ENCODE measurements around the gene S100A16.
"Not testable (repeated sequence)": the region's sequence is repeated elsewhere in the genome, so short reads cannot be mapped to it uniquely, and the experiment has no call there.

Gene S100A16

DNA sequence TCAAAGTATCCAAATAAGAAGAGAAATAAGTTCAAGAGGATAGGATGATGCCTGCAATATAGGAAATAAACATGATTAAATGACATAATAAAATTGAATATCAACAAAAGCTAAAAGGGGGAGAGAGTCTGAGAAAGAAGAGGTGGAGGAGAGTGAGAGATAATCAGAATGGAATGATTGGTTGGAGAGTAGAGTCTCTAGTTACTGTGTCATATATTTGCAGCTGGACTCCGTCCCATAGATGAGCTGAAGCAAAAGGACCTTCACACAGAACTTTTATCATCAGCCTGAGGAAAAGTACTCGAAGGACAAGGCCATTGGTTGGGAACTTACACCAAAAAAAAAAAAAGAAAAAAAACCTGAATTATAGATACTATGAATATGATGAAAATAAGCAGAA lies 24.5 kb downstream of the S100A16 start:
- TF ChIP-seq, protein P1, sequence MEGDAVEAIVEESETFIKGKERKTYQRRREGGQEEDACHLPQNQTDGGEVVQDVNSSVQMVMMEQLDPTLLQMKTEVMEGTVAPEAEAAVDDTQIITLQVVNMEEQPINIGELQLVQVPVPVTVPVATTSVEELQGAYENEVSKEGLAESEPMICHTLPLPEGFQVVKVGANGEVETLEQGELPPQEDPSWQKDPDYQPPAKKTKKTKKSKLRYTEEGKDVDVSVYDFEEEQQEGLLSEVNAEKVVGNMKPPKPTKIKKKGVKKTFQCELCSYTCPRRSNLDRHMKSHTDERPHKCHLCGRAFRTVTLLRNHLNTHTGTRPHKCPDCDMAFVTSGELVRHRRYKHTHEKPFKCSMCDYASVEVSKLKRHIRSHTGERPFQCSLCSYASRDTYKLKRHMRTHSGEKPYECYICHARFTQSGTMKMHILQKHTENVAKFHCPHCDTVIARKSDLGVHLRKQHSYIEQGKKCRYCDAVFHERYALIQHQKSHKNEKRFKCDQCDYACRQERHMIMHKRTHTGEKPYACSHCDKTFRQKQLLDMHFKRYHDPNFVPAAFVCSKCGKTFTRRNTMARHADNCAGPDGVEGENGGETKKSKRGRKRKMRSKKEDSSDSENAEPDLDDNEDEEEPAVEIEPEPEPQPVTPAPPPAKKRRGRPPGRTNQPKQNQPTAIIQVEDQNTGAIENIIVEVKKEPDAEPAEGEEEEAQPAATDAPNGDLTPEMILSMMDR (IDR thresholded peaks at IDR 0.05; ENCODE audit: low read depth, low read length), result no peak
- TF ChIP-seq, protein P2, sequence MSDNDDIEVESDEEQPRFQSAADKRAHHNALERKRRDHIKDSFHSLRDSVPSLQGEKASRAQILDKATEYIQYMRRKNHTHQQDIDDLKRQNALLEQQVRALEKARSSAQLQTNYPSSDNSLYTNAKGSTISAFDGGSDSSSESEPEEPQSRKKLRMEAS (IDR thresholded peaks at IDR 0.05; ENCODE audit: low read depth, low read length), result no peak
- no peak for TF ChIP-seq MYC (IDR thresholded peaks at IDR 0.05; ENCODE audit: low read depth, low read length)
- no peak overlapping the region for H3K4me3 ChIP-seq (ENCODE audit: low read depth, low read length)
- no peak for DNase-seq (ENCODE audit: low read depth)

DNA sequence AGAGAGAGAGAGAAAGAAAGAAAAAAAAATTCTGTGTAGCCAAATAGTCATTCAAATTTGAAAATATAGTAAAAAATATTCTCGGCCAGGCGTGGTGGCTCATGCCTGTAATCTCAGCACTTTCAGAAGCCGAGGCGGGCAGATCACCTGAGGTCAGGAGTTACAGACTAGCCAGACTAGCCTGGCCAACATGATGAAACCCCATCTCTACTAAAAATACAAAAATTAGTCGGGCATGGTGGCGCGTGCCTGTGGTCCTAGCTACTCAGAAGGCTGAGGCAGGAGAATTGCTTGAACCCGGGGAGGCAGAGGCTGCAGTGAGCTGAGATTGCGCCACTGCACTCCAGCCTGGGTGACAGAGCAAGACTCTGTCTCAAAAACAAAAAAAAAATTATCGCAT lies 24.9 kb downstream of the S100A16 start:
- not testable (repeated sequence) for H3K4me3 ChIP-seq (ENCODE audit: low read depth, low read length); DNase-seq (ENCODE audit: low read depth)

DNA sequence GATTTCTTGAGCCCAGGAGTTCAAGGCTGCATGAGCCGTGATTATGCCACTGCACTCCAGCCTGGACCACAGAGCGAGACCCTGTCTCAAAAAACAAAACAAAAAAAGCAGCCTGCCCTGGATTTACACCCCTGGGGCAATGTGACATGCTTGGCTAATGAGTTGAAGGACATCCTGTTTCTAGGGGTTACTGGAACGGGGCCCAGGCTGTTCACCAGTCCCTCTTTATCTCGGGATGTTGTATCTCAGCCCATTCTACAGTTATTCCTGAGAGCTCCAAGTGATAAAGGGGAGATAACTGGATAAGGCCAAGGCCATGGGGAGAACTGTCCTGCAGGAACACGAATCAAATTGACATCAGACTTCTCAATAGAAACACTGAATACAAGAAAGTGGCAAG lies 25.6 kb downstream of the S100A16 start:
- no peak overlapping the region for H3K4me3 ChIP-seq (ENCODE audit: low read depth, low read length)
- DNase-seq (ENCODE audit: low read depth), result no peak
- TF ChIP-seq, protein P1 (IDR thresholded peaks at IDR 0.05; ENCODE audit: low read depth, low read length), result no peak
- no peak for TF ChIP-seq MYC (IDR thresholded peaks at IDR 0.05; ENCODE audit: low read depth, low read length)
- TF ChIP-seq POLR2A (IDR thresholded peaks at IDR 0.05; ENCODE audit: extremely low read depth, insufficient read length), result no peak
- TF ChIP-seq, protein P2 (IDR thresholded peaks at IDR 0.05; ENCODE audit: low read depth, low read length), result no peak

DNA sequence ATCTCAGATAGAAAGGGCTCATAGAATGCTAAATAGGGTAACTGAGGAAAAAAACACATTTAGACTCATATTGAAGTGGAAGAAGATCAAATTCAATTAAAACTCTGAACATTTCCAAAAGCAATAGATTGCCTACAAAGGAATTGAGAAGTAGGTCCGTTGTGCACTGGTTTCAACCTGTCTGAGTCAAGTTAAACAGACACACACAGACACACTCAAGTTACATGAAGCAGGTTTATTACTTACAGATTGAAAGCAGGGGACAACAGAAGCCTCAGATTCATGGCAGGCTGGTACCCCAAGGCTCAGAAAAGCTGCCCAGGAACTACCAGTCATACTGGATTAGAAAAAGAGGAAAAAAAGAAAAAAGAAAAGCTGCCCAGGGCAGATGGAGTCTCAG lies 26.6 kb downstream of the S100A16 start:
- DNase-seq (ENCODE audit: low read depth), result no peak
- TF ChIP-seq, protein P1 (IDR thresholded peaks at IDR 0.05; ENCODE audit: low read depth, low read length), result no peak
- TF ChIP-seq POLR2A (IDR thresholded peaks at IDR 0.05; ENCODE audit: extremely low read depth, insufficient read length) (no peak), MYC (IDR thresholded peaks at IDR 0.05; ENCODE audit: low read depth, low read length) (no peak)
- TF ChIP-seq, protein P2 (IDR thresholded peaks at IDR 0.05; ENCODE audit: low read depth, low read length), result no peak
- no peak overlapping the region for H3K4me3 ChIP-seq (ENCODE audit: low read depth, low read length)

DNA sequence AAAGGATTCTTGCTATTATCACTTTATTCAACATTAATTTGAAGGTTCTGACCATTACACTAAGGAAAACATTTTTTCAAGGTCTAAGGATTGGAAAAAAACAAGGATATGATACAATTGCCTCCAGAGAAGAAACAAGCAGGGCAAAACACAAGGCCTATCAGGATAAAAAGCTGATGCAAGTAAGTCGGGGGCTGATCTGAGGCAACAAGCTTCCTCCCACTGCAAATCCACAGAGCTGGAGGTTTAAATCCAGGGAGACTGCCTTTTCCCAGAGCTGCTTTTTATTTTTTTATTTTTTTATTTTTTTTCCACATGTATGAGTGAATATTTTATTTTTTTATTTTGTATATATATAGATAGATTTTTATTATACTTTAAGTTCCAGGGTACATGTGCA lies 27.9 kb downstream of the S100A16 start:
- no peak for DNase-seq (ENCODE audit: low read depth)
- no peak overlapping the region for H3K4me3 ChIP-seq (ENCODE audit: low read depth, low read length)
- TF ChIP-seq, protein P2 (IDR thresholded peaks at IDR 0.05; ENCODE audit: low read depth, low read length), result no peak
- TF ChIP-seq MYC (IDR thresholded peaks at IDR 0.05; ENCODE audit: low read depth, low read length) (no peak), POLR2A (IDR thresholded peaks at IDR 0.05; ENCODE audit: extremely low read depth, insufficient read length) (no peak)
- TF ChIP-seq, protein P1 (IDR thresholded peaks at IDR 0.05; ENCODE audit: low read depth, low read length), result no peak

DNA sequence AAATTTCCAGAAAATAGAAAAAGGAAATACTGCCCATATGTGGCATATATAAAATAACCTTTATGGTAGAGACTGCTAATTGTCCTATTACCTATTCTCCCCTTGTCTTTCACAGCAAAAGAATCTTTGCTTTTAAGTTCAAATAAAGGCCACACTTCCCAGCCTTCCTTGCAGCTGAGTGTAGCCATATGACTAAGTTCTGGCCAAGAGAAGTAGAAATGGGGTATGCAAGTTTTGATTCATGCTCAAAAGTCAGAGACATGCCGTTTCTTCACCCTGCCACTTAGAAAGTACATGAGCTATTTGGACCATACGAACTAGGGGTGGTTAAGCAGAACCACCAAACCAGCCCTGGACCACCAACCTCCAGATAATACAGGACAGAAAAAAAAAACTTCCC lies 29.0 kb downstream of the S100A16 start:
- TF ChIP-seq MYC (IDR thresholded peaks at IDR 0.05; ENCODE audit: low read depth, low read length), result no peak
- H3K4me3 ChIP-seq (ENCODE audit: low read depth, low read length), result no peak overlapping the region
- DNase-seq (ENCODE audit: low read depth), result no peak

DNA sequence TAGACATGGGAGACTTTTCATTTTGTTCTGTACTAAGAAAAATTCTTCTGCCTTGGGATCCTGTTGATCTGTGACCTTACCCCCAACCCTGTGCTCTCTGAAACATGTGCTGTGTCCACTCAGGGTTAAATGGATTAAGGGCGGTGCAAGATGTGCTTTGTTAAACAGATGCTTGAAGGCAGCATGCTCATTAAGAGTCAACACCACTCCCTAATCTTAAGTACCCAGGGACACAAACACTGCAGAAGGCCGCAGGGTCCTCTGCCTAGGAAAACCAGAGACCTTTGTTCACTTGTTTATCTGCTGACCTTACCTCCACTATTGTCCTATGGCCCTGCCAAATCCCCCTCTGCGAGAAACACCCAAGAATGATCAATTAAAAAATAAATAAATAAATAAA lies 29.4 kb downstream of the S100A16 start:
- not testable (repeated sequence) for DNase-seq (ENCODE audit: low read depth); H3K4me3 ChIP-seq (ENCODE audit: low read depth, low read length)

DNA sequence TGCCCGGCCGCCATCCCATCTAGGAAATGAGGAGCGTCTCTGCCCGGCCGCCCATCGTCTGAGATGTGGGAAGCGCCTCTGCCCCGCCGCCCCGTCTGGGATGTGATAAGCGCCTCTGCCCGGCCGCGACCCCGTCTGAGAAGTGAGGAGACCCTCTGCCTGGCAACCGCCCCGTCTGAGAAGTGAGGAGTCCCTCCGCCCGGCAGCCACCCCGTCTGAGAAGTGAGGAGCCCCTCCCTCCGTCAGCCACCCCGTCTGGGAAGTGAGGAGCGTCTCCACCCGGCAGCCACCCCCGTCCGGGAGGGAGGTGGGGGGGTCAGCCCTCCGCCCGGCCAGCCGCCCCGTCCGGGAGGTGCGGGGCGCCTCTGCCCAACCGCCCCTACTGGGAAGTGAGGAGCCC lies 30.1 kb downstream of the S100A16 start:
- not testable (repeated sequence) for DNase-seq (ENCODE audit: low read depth); H3K4me3 ChIP-seq (ENCODE audit: low read depth, low read length)
